Stimulated activated CD4-positive, alpha-beta T cell treated with anti-CD3 and anti-CD28 coated beads, Interleukin-15, amount 100 ng/mL, for 1 hour (primary cell): Measurements from ENCODE around the gene TMEM190.

ENCODE experiments used
- DNase-seq, 2 donors: peaks; one replicate each; pipeline ENCODE4 v3.0.0-alpha.2; 2020; ENCODE audit warnings: low read depth in 1 of 2, low spot score in 1 of 2

TMEM190 gene

DNA sequence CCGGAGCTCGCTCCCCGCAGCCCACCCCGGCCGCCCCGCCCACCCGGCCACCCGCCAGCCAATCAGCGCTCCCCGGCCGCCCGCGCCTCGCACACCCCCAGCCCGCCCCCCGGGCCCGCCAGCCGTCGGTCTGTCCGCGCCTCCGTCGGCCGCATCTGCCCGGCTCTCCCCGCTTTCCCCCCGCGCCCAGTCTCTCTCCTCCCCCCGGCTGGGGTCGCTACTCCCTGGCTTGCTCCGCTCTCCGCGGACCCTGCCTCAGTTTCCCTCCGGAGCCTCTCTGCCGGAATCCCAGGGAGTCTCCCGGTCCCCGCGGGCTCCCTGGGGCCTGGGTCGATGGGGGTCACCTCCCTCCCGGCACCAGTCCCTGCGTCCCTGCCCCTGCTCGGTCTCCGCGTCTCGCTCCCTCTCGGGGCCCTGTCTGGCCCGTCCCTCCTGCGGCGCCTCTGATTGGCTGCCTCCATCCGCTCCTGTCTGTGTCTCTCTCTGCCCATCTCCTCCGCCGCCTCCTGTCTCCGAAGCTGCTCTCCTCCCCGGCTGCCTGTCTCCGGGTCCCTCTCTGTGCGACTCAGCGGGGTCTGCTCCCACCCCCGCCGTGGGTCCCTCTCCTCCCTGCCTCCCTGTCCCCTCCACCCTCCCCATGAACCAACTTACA, 6.8 kb upstream of the TMEM190 start:
- DNase-seq: no peak

- no peak for DNase-seq
Observed at GRCh38 chr19:55370305-55370988, 6.2 kb upstream of the TMEM190 start, which contains the start of gene IL11. IL11 (minus strand) TSS chr19:55370463; CDS start chr19:55370310, 153 bp downstream.

DNA sequence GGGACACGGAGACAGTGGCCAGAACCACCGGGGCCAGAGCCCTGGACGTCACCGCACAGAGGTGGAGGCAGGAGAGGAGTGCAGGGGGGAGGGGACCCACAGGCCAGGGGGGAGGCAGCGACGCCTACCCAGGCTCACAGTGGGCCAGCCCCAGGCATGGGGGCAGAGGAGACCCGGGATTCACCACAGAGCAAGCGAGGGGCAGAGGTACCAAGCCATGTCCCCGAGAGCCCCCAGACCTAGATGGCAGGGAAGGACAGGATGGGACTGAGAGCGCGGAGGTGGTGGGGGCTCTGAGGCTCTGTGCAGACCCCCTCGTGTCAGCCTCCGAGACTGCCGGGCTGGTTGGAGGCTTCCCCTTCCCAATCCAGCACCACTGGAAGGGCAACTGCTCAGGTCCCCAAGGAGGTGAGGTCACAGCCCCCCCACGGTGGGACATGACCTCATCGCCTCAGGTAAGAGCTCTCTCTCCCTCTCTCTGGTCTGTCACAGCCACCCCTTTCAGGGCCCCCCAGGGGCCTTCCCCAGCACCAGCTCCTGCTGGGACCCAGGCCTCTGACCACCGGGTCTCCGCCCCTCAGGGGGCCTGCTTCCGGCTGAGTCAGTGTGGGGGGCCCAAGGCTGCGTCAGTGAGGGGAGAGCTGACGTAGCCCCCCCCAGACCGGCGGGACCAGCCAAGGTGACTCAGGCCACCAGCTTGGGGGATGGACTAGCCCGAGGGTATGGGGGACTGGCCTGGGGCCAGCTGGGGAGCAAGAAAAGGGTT, 4.1 kb upstream of the TMEM190 start:
- DNase-seq: no peak

DNA sequence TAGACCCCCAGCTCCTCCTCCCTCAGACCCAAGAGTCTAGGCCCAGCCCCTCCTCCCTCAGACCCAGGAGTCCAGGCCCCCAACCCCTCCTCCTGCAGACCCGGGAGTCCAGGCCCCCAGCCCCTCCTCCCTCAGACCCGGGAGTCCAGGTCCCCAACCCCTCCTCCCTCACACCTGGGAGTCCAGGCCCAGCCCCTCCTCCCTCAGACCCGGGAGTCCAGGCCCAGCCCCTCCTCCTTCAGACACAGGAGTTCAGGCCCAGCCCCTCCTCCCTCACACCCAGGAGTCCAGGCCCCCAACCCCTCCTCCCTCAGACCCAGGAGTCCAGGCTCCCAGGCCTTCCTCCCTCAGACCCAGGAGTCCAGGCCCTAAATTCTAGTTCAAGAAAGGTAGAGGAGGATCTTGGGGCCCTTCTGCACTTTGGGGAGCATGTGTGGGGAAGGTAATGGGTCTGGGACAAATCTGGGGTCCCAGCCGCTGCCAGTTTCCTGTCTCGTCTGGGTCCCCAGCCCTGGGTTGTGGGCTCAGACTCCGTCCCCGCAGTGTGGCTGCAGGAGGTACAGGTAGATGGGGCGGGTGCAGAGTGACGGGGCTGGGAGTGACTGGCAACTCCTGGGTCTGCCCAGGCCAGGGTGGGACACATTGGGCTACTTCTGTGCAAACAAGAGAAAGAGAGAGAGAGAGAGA, 3.2 kb upstream of the TMEM190 start:
- no peak for DNase-seq

GRCh38 chr19:55373993-55374757, 2.5 kb upstream of the TMEM190 start:
- no peak for DNase-seq

DNA sequence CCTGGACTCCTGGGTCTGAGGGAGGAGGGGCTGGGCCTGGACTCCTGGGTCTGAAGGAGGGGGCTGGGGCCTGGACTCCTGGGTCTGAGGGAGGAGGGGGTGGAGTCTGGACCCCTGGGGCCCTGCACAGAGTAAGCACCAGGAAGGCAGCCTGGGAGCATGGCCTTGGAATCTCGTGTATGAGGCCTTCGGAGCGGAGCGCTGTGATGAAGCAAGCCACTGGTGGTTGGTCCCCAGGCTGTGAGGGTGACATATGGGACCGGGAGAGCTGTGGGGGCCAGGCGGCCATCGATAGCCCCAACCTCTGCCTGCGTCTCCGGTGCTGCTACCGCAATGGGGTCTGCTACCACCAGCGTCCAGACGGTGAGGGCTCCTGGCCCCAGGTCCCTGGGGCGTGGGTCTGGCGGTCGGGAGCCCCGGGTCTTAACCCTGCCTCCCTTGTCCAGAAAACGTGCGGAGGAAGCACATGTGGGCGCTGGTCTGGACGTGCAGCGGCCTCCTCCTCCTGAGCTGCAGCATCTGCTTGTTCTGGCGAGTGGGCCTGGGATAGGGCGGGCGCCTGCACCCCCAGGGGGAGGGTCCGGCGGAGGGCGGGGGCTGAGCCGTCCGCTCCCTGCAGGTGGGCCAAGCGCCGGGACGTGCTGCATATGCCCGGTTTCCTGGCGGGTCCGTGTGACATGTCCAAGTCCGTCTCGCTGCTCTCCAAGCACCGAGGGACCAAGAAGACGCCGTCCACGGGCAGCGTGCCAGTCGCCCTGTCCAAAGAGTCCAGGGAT, 918 bp downstream of the TMEM190 start:
- no peak for DNase-seq

DNA sequence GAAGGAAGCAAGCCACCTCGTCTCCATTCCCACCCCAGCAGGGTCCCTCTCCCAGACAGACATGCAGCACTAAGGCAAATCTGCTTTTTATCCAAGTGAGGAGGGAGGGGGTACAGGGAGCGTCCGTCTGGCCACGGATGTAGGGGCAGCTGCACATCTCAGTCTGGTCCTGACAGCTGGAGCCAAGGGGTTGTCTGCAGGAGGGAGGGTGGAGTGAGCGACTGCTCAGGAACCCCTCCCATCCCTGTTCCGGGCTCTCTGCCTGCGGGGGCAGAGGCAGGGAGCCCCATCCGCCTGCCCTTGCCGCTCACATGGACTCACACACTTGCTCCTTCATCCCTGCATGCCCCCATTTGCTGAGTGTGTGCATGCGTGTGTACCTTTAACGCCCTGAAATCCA, 2.5 kb downstream of the TMEM190 start:
- DNase-seq: no peak

- DNase-seq: no peak
Observed at GRCh38 chr19:55382013-55382412, 5.4 kb downstream of the TMEM190 start.

- DNase-seq: no peak
Observed at GRCh38 chr19:55382522-55383054, 6.0 kb downstream of the TMEM190 start.

- peak in 1 of 2 donors; percentile 33 for DNase-seq
Observed at GRCh38 chr19:55383279-55384130, 6.9 kb downstream of the TMEM190 start.

- DNase-seq: no peak
Observed at GRCh38 chr19:55384131-55384919, 7.7 kb downstream of the TMEM190 start, which contains the start of gene TMEM238. TMEM238 (minus strand) TSS chr19:55384292; CDS start chr19:55384259, 33 bp downstream.

- peak; percentile 88 to 93 for DNase-seq
Observed at GRCh38 chr19:55384920-55385723, 8.5 kb downstream of the TMEM190 start.

DNA sequence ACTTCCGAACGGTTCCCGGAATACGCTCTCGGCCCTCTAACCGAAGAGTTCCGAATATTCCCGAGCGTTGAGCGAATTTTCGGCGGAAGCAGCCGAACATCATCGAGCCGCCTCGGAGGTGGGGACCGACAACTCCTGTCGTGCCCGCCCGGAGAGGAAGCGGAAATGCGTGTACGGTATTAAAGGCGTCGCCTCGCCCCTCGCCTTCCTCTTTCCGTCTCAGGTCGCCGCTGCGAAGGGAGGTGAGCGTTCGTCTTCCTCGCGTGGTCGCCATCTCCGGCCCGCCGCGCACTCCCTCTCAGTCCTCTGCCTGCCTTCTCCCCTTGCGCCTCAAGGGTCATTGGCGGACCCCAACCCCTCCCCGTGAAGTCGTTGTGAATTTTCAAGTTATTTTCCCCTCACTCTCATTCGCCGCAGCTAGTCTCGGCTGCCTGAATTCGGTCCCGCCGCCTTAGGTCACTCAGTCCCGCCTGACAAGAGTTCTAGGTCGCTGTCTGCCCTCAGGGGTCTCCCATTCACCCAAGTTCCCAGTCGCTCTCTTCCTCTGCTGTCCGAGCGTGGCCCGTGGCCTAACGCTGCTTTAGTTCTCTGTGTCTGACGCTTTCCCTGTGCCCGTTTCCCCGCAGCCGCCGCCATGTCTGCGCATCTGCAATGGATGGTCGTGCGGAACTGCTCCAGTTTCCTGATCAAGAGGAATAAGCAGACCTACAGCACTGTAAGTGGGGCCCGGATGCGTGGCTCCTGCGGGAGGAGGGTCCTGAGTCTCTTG, 9.3 kb downstream of the TMEM190 start, which contains the start of gene RPL28:
Gene RPL28, plus strand, starts transcription at position 209 of the 769 bp plus-strand sequence. Its CDS starts 426 bp downstream, at position 635.
- DNase-seq: peak; percentile 95 to 97

- no peak for DNase-seq
Observed at GRCh38 chr19:55386493-55386971, 9.9 kb downstream of the TMEM190 start.

GRCh38 chr19:55387736-55388497, 11.3 kb downstream of the TMEM190 start:
- no peak for DNase-seq
